ENCODE measurements around the gene GDPD5. TPM values are rescaled to one million over a fixed set of nuclear protein-coding genes. Genes with fewer than 3 reads are reported as not detected.

Gene GDPD5
- total and polyA plus RNA-seq, 10 of the 15 experiments (the other 5 are each of a cell fraction or from before 2014, with no cell fraction given) = 0.10 to 30.0 (median 6.7) TPM

DNA sequence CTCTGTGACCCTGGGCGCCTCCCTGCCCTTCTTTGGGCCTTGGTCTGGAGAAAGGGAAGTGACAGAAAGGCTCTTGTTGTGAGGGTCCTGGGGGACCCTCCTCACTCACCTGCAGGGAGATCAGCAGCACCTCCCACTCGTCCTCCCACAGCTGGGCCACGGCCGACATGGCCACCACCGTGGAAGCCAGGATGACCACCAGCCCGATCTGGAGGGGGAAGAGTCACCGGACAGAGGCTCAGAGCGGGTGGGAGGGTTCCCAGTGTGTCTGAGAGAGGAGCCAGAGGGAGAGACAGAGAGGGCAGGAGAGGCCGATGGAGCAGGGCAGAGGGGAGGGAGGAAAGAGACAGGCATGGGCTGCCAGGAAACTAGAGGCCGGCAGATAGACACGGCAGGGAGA, 76.0 kb downstream of the GDPD5 start (continued):
- TF ChIP-seq ZNF274 (IDR thresholded peaks at IDR 0.05; ENCODE audit: insufficient read depth, insufficient read length) (no peak), POLR2A (IDR thresholded peaks at IDR 0.05; ENCODE audit: low read depth, low read length) (no peak), IKZF1 (conservative IDR thresholded peaks at IDR 0.05) (no peak), RB1 (IDR thresholded peaks at IDR 0.05; ENCODE audit: borderline replicate concordance) (no peak), GABPA (IDR thresholded peaks at IDR 0.05; ENCODE audit: low read depth) (no peak), MYB (IDR thresholded peaks at IDR 0.05; ENCODE audit: borderline replicate concordance, low read depth, low read length) (no peak), EP300 (IDR thresholded peaks at IDR 0.05; ENCODE audit: borderline replicate concordance in 1 of 2, control insufficient read depth in 1 of 2, low read depth in 2 of 2, low read length in 2 of 2) (no peak)

DNA sequence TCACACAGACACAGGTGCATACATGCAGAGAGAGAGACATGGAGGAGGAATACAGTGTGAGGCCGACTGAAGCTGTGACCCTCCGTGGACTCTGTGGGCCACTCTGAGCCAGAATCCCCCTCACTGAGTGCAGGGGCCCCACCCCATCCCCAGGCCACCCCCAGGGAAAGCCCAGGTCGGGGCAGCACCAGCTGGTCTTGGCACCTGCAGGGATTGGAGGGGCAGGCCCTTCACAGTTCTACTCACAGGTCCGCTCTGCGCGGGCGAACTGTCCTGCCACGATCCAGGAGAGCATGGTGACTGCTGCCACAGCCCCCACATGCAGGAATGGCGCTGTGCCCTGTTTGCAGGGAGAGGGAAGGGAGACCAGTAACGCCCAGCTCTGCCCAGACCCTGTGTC, 76.5 kb downstream of the GDPD5 start:
- WGBS (ENCODE audit: insufficient coverage, insufficient replicate concordance, low lambda C conversion rate, missing lambda C conversion rate) = 51% methylated on average over 10 of the region's 10 CpGs
- Histone ChIP-seq H3K27me3 (replicated peaks in 1 of 2; ENCODE audit: control insufficient read depth in 2 of 2, insufficient read depth in 2 of 2, low read length in 1 of 2) (no peaks in the 10 kb centered on the region), H2AFZ (ENCODE audit: control insufficient read depth, low read depth, low read length) (no peak overlapping the region), H3K36me3 (ENCODE audit: control insufficient read depth in 2 of 2, insufficient read depth in 2 of 2, low read length in 1 of 2) (no peaks in the 10 kb centered on the region), H3K27ac (ENCODE audit: control insufficient read depth, insufficient read depth) (no peak overlapping the region), H3K9ac (ENCODE audit: control insufficient read depth, insufficient read depth, low read length) (no peak overlapping the region), H3K4me1 (ENCODE audit: control insufficient read depth, insufficient read depth, low read length) (no peaks in the 10 kb centered on the region), H3K4me3 (no peak overlapping the region), H4K20me1 (ENCODE audit: control insufficient read depth, insufficient read depth) (no peaks in the 10 kb centered on the region; the same call in 1 of the 2 replicates), H3K4me2 (ENCODE audit: control insufficient read depth, insufficient read depth) (no peak overlapping the region), H3K9me3 (replicated peaks; ENCODE audit: control insufficient read depth, insufficient read depth, low read length) (no peaks in the 10 kb centered on the region; the same call in 2 of the 3 replicates), H3K79me2 (ENCODE audit: control insufficient read depth, insufficient read depth, low read length) (no peaks in the 10 kb centered on the region)
- SMC1A ChIA-PET (ENCODE audit: uncharacterized antibody, unreplicated experiment) = no interaction called here
- in situ Hi-C loops (cut with MboI) (loop anchor here (5.0 kb wide), 1 partner anchor 83 kb away; no protein-coding TSS in a partner anchor), intact Hi-C loops (cut with micrococcal nuclease; ENCODE audit: unreplicated experiment) (loop anchor here (10.0 kb wide), 1 partner anchor 256 kb away; no protein-coding TSS in a partner anchor)
- RAD21 ChIA-PET (ENCODE audit: unreplicated experiment) = no interaction called here
- no peak for DNase-seq (ENCODE audit: low read depth, low spot score)
- ATAC-seq = no peak
- FAIRE-seq = no peak
- CTCF ChIA-PET = interaction anchor here (1.1 to 1.4 kb wide), 2 partner anchors 60 to 104 kb away, joined by 3 to 6 read pairs; no protein-coding TSS in a partner anchor
- POLR2A ChIA-PET = no interaction called here
- BruUV-seq (replicated peaks) = no TSS peak
- no peak for TF ChIP-seq DPF2 (IDR thresholded peaks at IDR 0.05)
- TF ChIP-seq TARDBP (IDR thresholded peaks at IDR 0.05; ENCODE audit: borderline replicate concordance) = no peak
- TF ChIP-seq TCF7 (IDR thresholded peaks at IDR 0.05; ENCODE audit: borderline replicate concordance) = no peak
- no peak for TF ChIP-seq BMI1 (IDR thresholded peaks at IDR 0.05; ENCODE audit: borderline replicate concordance)
- TF ChIP-seq RUNX3 (IDR thresholded peaks at IDR 0.05; ENCODE audit: low read length) = no peak
- no peak for TF ChIP-seq PML (IDR thresholded peaks at IDR 0.05; ENCODE audit: low read length)
- TF ChIP-seq, protein P1, sequence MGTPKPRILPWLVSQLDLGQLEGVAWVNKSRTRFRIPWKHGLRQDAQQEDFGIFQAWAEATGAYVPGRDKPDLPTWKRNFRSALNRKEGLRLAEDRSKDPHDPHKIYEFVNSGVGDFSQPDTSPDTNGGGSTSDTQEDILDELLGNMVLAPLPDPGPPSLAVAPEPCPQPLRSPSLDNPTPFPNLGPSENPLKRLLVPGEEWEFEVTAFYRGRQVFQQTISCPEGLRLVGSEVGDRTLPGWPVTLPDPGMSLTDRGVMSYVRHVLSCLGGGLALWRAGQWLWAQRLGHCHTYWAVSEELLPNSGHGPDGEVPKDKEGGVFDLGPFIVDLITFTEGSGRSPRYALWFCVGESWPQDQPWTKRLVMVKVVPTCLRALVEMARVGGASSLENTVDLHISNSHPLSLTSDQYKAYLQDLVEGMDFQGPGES (IDR thresholded peaks at IDR 0.05) = no peak
- no peak for TF ChIP-seq MXI1 (IDR thresholded peaks at IDR 0.05; ENCODE audit: low read depth, low read length)
- no peak for TF ChIP-seq WRNIP1 (IDR thresholded peaks at IDR 0.05; ENCODE audit: borderline replicate concordance, low read depth, low read length)
- TF ChIP-seq HDAC2 (IDR thresholded peaks at IDR 0.05) = no peak
- TF ChIP-seq, protein P2, sequence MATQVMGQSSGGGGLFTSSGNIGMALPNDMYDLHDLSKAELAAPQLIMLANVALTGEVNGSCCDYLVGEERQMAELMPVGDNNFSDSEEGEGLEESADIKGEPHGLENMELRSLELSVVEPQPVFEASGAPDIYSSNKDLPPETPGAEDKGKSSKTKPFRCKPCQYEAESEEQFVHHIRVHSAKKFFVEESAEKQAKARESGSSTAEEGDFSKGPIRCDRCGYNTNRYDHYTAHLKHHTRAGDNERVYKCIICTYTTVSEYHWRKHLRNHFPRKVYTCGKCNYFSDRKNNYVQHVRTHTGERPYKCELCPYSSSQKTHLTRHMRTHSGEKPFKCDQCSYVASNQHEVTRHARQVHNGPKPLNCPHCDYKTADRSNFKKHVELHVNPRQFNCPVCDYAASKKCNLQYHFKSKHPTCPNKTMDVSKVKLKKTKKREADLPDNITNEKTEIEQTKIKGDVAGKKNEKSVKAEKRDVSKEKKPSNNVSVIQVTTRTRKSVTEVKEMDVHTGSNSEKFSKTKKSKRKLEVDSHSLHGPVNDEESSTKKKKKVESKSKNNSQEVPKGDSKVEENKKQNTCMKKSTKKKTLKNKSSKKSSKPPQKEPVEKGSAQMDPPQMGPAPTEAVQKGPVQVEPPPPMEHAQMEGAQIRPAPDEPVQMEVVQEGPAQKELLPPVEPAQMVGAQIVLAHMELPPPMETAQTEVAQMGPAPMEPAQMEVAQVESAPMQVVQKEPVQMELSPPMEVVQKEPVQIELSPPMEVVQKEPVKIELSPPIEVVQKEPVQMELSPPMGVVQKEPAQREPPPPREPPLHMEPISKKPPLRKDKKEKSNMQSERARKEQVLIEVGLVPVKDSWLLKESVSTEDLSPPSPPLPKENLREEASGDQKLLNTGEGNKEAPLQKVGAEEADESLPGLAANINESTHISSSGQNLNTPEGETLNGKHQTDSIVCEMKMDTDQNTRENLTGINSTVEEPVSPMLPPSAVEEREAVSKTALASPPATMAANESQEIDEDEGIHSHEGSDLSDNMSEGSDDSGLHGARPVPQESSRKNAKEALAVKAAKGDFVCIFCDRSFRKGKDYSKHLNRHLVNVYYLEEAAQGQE (IDR thresholded peaks at IDR 0.05; ENCODE audit: low read depth, low read length) = no peak
- TF ChIP-seq, protein P3, sequence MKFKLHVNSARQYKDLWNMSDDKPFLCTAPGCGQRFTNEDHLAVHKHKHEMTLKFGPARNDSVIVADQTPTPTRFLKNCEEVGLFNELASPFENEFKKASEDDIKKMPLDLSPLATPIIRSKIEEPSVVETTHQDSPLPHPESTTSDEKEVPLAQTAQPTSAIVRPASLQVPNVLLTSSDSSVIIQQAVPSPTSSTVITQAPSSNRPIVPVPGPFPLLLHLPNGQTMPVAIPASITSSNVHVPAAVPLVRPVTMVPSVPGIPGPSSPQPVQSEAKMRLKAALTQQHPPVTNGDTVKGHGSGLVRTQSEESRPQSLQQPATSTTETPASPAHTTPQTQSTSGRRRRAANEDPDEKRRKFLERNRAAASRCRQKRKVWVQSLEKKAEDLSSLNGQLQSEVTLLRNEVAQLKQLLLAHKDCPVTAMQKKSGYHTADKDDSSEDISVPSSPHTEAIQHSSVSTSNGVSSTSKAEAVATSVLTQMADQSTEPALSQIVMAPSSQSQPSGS (IDR thresholded peaks at IDR 0.05; ENCODE audit: low read length) = no peak
- no peak for TF ChIP-seq IRF4 (IDR thresholded peaks at IDR 0.05; ENCODE audit: low read depth, low read length)
- TF ChIP-seq ZNF384 (IDR thresholded peaks at IDR 0.05; ENCODE audit: borderline replicate concordance, low read depth, low read length) = no peak
